ENCODE measurements around the gene TIMP4.

Gene TIMP4

GRCh38 chr3:12158387-12159226 lies at the start of gene TIMP4:
TIMP4 (minus strand) TSS chr3:12158912; CDS start chr3:12158840, 72 bp downstream.
- DNase-seq (ENCODE audit: low read depth): no peak

- no peak for DNase-seq (ENCODE audit: low read depth)
Observed at GRCh38 chr3:12205171-12205570, 46.5 kb upstream of the TIMP4 start.

- no peak for DNase-seq (ENCODE audit: low read depth)
Observed at GRCh38 chr3:12201813-12202212, 43.1 kb upstream of the TIMP4 start.

GRCh38 chr3:12198301-12198700 lies 39.6 kb upstream of the TIMP4 start:
- DNase-seq (ENCODE audit: low read depth): no peak

GRCh38 chr3:12197475-12197874 lies 38.8 kb upstream of the TIMP4 start:
- DNase-seq (ENCODE audit: low read depth): no peak

GRCh38 chr3:12196684-12197083 lies 38.0 kb upstream of the TIMP4 start:
- DNase-seq (ENCODE audit: low read depth): no peak

- no peak for DNase-seq (ENCODE audit: low read depth)
Observed at GRCh38 chr3:12195231-12195630, 36.5 kb upstream of the TIMP4 start.

GRCh38 chr3:12194669-12195161 lies 36.0 kb upstream of the TIMP4 start:
- peak; percentile 4 for DNase-seq (ENCODE audit: low read depth)

- no peak for DNase-seq (ENCODE audit: low read depth)
Observed at GRCh38 chr3:12194209-12194608, 35.5 kb upstream of the TIMP4 start.

GRCh38 chr3:12193485-12194165 lies 34.9 kb upstream of the TIMP4 start:
- DNase-seq (ENCODE audit: low read depth): no peak

- DNase-seq (ENCODE audit: low read depth): no peak
Observed at GRCh38 chr3:12192655-12193484, 34.2 kb upstream of the TIMP4 start.

GRCh38 chr3:12192173-12192572 lies 33.5 kb upstream of the TIMP4 start:
- DNase-seq (ENCODE audit: low read depth): no peak

- no peak for DNase-seq (ENCODE audit: low read depth)
Observed at GRCh38 chr3:12191559-12191958, 32.8 kb upstream of the TIMP4 start.

GRCh38 chr3:12190832-12191231 lies 32.1 kb upstream of the TIMP4 start:
- DNase-seq (ENCODE audit: low read depth): no peak

GRCh38 chr3:12190221-12190807 lies 31.6 kb upstream of the TIMP4 start:
- no peak for DNase-seq (ENCODE audit: low read depth)

- DNase-seq (ENCODE audit: low read depth): no peak
Observed at GRCh38 chr3:12188681-12189287, 30.1 kb upstream of the TIMP4 start.

- no peak for DNase-seq (ENCODE audit: low read depth)
Observed at GRCh38 chr3:12188328-12188648, 29.6 kb upstream of the TIMP4 start.

GRCh38 chr3:12187448-12188327 lies 29.0 kb upstream of the TIMP4 start:
- peak; percentile 39 for DNase-seq (ENCODE audit: low read depth)

GRCh38 chr3:12186515-12187286 lies 28.0 kb upstream of the TIMP4 start:
- DNase-seq (ENCODE audit: low read depth): no peak

- DNase-seq (ENCODE audit: low read depth): no peak
Observed at GRCh38 chr3:12186046-12186445, 27.3 kb upstream of the TIMP4 start.
